Skin epidermis (tissue), 12 donors: ENCODE data around the gene SLC35F3.

Experiments used
- H3K27ac ChIP-seq, 21 experiments: fragments of 200-600 bp; sonication (generic) in 11 of 21; one replicate each; pipeline ENCODE4 v1.5.0; 2020; ENCODE audit warnings: mild to moderate bottlenecking in 3 of 21, inconsistent platforms in 2 of 21, moderate library complexity in 2 of 21
- H3K4me3 ChIP-seq, 7 experiments: fragments of 200-600 bp; sonication (generic) in 2 of 7; one replicate each; pipeline ENCODE4 v1.5.0; 2020; ENCODE audit warnings: inconsistent platforms in 2 of 7, mild to moderate bottlenecking in 2 of 7, moderate library complexity in 1 of 7

Gene SLC35F3

DNA sequence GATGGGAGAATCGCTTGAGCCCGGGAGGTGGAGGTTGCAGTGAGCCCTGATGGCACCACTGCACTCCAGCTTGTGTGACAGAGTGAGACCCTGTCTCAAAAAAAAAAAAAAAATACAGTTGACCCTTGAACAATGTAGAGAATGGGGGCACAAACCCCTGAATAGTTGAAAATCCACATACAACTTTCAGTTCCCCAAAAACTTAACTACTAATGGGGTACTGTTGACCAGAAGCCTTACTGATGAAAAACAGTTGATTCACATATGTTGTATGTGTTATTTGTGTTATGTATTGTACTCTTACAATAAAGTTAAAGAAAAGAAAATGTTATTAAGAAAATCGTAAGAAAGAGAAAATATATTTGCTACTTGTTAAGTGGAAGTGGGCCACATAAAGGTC is 417.6 kb downstream of the SLC35F3 start:
- H3K27ac ChIP-seq, result no peak overlapping the region
- H3K4me3 ChIP-seq, result no peak overlapping the region

DNA sequence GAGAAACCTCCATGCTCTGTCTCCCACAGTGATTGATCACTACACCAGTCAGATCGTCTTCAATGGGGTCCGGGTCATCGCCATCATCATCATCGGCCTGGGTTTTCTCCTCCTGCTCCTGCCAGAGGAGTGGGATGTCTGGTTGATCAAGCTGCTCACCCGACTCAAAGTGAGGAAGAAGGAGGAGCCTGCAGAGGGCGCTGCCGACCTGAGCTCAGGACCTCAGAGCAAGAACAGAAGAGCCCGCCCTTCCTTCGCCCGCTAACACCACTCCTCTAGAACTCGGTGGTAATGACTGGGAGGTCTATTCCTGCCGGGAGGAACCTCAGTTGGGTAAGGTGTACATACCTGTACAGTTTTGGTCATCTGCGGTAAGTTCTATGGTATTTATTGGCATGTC is 418.5 kb downstream of the SLC35F3 start:
- Histone ChIP-seq H3K27ac (no peak overlapping the region), H3K4me3 (no peak overlapping the region)

DNA sequence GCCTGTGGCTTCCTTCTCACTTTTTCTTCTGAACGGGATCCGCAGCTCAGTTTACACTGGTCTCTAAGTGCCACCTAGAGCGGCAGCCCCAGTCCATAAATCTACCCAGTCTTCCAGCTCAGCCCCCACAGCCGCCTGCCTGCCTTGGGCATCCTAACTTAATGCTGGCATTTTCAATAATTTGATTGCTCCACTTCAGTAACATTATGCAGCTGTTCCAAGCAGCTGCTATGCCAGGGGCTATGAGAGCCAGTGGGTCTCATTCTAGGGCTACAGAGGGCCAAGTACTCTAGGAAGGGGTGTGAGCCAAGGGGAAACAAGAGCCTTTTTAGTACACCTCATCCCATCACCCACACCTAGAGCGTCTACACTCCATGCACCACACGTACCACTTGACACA is 420.3 kb downstream of the SLC35F3 start:
- Histone ChIP-seq H3K4me3 (no peak overlapping the region), H3K27ac (no peak overlapping the region)

DNA sequence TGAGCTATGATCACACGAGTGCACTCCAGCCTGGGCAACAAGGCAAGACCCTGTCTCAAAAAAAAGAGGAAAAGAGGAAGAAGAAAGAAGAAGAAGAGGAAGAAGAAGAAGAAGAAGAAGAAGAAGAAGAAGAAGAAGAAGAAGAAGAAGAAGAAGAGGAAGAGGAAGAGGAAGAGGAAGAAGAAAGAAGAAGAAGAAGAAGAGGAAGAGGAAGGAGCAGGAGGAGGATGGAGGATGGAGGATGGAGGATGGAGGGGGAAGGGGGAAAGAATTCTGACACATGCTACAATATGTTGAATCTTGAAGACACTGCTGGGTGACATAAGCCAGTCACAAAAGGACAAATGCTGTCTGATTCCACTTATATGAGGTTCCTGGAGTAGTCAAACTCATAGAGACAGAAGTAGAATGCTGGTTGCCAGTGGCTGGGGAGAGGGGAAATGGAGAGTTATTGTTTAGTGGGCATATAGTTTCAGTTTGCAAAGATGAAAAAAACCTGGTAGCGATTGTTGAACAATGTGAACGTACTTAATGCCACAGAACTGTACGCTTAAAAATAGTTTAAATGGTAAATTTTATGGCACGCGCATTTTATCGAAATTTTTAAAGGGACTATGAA is 421.5 kb downstream of the SLC35F3 start:
- H3K27ac ChIP-seq, result peak overlapping the region in 2 of 21 experiments; percentile 16 to 47
- peak overlapping the region; percentile 8 to 27 (median 18) for H3K4me3 ChIP-seq

DNA sequence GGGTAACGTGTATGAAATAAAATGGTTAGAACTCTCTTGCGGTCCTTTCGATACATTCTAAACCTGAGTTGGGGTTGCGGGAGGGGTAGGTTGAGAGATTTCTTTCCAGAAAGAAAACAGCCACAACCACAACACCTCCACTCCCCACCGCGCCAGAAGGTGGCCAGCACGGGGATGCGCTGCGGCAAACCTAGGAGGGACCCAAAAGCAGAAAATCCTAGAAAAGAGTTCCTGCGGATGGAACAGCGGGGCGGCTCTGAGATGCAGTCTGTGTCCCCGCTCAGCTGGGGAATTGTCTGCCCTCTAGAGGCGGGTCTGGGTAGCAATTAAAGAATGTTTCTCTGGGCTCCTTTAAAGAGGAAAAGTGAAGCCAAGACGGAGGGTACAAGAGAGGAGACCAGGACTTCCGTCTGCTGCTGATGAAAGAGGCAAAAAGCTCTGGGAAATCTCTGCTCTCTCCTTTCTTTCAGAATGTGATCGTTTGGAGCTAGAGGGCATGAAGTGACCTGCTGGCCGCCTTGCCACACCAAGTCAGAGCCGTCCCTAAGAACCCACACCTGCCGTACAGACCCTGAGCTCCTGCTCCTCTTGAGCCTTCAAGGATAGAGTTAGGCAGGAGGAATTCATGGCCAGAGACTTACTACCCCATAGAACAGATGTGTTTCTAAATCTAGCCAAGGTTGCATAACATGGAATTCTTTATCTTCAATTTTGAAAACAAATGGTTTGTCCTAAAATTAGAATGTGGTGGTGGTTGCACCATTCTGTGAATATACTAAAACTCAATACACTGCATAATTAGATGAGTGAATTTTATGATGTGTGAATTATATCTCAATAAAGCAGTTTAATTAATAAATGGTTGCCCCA is 422.3 kb downstream of the SLC35F3 start:
- Histone ChIP-seq H3K27ac (peak overlapping the region in 3 of 21 experiments; percentile 16 to 47 (median 18)), H3K4me3 (peak overlapping the region; percentile 8 to 27 (median 18))

DNA sequence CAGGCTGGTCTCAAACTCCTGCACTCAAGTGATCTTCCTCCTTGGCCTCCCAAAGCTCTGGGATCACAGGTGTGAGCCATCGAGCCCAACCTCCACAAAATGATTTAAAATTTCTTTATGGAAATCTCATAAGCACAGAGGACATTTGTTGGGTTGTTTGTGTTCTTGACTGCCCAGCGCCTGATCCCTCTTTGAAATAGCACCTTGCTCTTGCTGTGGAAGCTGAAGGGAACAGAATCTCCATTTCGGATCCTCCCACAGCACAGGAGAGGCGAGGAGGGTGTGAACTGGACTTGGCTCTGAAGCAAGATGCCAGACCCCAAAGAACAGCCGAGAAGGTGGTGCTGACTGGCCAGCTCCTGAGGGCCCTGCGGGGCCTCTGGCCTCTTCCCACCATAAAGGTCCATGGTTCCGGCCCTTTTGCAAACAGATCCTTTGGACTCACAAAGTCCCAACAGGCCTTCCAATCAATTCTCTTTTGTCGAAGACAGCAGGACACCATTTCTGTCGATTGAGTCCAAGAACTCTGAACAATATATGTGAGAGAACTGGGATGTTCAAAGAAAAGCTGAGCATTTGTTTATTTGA is 423.2 kb downstream of the SLC35F3 start:
- H3K27ac ChIP-seq, result no peak overlapping the region

DNA sequence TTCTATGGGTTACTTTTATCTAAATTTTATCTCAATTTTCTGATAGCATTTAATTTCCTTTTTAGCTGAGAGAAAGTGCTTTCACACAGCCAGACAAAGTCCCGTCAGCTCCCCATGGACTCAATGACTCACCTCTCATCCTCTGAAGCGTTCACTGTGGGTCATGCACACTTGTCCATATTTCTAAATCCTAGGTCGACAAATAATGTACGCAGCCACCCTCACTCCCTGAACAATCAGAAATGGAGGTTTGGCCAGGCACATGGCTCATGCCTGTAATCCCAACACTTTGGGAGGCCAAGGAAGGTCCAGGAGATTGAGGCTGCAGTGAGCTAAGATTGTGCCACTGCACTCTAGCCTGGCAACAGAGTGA is 426.4 kb downstream of the SLC35F3 start:
- no peak overlapping the region for H3K4me3 ChIP-seq

More for the DNA sequence above, 423.2 kb downstream of the SLC35F3 start:
- no peak overlapping the region for H3K4me3 ChIP-seq

DNA sequence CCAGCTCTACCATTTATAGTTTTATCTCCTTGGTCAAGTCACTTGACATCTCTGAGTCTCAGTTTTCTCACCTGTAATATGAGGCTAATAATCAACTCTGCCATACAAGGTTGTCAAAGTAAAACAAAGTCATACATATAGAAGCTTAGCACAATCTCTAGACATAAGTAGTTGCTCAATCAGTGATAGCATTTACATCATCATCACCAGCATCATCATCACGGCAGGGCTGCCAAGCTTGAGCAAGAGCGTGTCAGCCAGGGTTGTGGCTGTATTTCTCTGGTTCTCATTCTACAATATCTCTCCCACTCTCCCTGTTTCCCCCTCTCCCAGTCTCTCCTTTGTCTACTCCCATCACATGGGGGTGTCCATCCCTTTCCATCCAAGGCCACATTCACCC is 427.0 kb downstream of the SLC35F3 start:
- no peak overlapping the region for H3K4me3 ChIP-seq
- no peak overlapping the region for H3K27ac ChIP-seq

More for the DNA sequence above, 426.4 kb downstream of the SLC35F3 start:
- no peak overlapping the region for H3K27ac ChIP-seq

DNA sequence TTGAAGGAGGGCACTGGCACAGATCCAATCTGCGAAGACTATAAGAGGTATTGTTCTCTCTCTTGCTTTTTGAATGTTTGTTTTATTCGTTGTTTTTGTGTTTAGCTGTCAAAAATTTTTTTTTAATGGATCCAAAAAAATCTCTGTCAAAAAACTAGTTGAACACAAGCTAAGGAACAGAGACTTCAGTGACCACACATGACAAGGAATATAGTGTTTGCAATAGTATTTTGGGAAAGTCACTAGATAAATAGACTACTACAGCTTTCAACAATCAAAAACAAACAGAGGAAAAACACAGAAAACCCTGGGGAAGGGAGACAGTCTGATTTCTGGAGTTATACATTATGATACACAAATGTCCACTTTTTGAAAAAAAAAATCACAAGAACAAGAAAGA is 431.9 kb downstream of the SLC35F3 start:
- H3K27ac ChIP-seq, result no peak overlapping the region
- H3K4me3 ChIP-seq, result no peak overlapping the region

DNA sequence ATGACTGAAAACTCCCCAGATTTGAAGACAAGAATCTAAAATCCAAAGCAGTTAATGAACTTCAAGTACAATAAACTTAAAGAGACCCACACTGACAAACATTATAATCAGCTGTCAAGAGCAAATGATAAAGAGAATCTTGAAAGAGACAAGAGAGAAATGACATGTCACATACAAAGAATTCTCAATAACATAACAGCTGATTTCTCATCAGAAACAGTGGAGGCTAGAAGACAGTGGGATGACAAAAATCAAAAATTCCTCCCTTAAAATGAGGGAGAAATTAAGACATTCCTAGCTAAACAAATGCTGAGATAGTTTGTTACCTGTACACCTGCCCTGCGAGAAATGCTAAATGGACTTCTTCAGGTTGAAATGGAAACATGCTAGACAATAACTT is 432.8 kb downstream of the SLC35F3 start:
- Histone ChIP-seq H3K4me3 (no peak overlapping the region), H3K27ac (no peak overlapping the region)

DNA sequence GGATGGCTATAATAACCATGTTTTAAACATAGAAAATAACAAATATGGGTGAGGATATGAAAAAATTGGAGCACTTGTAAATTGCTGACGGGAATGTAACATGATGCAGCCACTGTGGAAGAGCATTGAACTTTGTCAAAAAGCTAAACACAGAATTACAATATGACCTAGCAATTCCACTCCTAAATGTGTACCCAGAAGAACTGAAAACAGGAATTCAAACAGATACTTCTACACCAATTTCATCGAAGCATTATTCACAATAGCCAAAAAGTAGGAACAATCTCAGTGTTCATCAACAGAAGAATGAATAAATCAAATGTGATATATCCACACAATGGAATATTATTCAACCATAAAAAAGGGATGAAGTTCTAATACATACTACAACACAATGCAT is 436.1 kb downstream of the SLC35F3 start:
- Histone ChIP-seq H3K27ac (no peak overlapping the region), H3K4me3 (no peak overlapping the region)

DNA sequence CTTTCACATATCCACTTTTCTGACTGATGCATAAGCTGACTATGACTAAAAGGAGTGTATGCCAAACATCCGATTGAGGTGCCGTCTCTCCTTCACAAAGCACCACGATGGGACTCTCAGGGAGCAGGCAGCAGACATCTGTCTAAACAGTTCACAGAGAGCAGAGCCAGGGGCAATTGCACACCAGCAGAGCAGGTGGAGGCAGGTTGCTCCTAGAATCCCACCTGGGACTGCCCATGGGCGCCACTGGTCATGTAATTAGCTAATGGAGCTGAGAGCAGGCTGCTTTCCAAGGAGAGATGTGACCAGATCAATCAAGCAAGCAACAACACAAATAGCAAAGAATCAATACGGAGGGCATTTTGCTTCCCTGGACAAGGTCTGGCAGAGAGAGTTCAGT is 438.3 kb downstream of the SLC35F3 start:
- no peak overlapping the region for H3K27ac ChIP-seq
- no peak overlapping the region for H3K4me3 ChIP-seq

DNA sequence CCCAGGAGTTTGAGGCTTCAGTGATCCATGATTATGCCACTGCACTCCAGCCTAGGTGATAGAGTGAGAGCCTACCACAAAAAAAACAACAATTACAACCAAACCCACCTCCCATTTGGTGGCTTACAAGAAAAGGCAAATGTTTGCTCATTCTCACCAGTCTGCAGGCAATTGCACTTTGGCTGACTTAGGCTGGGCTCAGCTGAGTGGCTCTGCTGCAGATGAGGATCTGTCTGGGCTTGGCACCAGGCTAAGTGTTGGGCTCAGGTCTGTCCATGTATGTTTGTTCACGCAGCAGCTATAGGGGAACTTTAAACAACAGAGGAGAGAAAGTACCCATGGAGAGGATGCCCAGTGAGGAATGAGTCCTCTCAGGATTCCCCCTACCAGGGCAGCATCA is 440.8 kb downstream of the SLC35F3 start:
- H3K4me3 ChIP-seq, result no peak overlapping the region
- H3K27ac ChIP-seq, result no peak overlapping the region

DNA sequence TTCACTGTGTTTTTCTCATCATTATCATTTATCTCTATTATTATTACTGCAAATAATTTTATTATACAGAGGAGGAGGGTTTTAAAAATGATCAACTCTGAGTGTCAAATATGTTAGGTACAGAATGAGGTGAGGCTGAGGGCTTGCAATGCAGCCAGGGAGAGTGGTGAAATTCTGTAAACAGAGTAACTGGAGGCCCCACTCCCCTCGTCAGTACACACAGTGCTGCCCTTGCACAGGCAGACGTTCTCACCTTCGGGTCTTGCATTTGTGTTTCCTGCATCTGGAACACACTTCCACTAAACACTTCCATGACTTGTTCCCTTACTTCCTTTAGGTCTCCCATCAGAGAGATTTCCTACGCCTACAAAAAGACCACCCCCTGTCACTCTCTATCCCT is 444.5 kb downstream of the SLC35F3 start:
- no peak overlapping the region for H3K27ac ChIP-seq
- no peak overlapping the region for H3K4me3 ChIP-seq

DNA sequence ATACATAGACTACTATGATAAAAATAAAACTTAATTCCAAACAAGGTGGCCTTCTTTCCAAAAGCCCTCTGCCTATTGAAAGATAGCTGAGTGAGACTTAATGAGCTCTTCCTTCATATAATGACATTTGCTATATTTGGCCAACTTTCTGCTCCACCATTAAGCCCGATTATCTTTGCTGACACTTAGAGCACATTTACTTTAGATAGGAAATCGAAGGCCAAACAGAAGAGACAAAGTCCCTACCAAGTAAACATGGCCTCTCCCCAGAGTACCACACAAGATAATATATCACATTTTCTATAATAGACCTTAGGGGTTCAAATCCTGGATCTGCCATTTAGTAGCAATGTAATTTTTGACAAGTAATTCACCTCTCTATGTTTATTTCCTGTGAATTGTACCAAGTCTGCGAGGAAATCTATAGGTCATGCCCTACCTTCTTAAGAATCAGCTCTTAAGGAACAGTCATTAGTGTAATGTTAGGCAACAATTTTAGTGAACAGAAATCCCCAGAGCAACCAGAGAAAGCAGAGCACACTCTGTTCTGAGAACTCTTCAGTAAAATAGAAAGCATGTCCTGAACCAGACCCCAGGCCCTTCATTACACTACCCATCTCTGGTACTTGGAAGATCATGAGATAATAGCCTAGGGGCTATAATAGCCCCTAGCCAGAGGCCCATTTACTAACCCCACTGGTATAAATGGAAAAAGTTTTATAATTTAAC is 451.5 kb downstream of the SLC35F3 start:
- H3K4me3 ChIP-seq, result peak overlapping the region in 1 of 7 experiments; percentile 41
- H3K27ac ChIP-seq, result peak overlapping the region in 2 of 21 experiments; percentile 24 to 72

DNA sequence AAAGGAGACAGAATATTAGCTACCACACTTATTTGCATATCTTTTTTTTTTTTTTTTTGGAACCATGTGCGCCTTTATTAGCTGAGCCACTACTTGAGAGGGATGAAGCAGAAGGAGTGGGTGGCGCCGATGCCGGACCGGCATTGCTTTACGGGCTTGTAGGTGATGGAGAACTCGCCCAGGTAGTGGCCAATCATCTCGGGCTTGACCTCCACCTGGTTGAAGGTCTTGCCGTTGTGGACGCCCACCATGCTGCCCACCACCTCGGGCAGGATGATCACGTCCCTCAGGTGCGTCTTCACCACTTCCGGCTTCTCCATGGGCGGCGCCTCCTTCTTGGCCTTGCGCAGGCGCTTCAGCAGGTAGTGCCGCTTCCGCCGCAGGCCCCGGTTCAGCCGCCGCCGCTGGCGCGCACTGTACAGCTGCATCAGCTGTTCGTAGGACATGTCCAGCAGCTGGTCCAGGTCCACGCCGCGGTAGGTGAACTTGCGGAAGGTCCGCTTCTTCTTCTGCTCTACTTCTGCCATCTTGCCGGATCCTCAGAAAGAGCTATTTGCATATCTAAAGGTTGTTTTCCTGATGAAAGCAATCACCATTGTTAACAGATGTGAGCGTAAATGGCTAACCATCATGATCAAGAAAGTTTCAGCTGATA is 452.3 kb downstream of the SLC35F3 start:
- Histone ChIP-seq H3K4me3 (peak overlapping the region; percentile 17 to 42 (median 34)), H3K27ac (peak overlapping the region in 8 of 21 experiments; percentile 2 to 72 (median 37))

DNA sequence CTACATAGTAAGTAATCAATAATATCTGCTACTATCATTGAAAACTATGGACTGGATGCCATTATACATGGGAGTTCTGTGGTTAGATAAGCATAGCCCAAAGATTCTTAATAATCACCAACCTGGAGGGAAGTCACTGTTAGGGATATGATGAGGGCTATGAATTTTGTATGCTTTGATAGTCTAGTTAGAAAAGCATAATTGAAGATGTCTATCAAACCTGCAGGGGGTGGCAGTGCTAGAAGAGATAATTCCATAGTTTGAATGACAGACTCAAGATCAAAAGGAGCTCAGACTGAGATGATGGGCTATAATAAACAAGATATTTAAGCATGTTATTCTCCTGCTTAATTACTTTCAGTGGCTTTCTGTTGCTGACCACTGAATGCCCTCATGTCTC is 453.4 kb downstream of the SLC35F3 start:
- H3K4me3 ChIP-seq, result peak overlapping the region in 1 of 7 experiments; percentile 42
- H3K27ac ChIP-seq, result no peak overlapping the region

DNA sequence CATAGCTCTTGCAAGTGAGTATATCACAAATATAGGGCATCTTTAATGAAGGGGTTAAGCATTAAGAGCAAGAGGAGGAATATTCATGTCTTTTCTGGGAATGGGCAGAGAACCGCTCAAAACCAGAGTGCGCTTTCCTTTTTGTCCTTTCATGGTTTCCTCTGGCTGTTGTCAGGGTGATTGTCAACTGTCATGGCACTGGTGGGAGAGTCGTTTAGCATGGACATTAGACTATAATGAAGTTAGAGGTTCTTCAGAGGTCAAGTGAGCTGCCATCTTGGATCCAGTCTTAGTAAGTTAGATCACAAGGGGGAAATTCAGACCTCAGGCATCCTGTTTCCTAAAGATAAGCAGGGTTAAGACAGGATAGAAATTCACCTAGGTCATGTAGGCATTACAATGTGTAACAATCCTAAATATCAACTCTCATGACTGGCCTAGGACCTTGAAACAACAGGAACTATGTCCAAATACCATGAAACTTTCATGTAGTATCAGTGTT is 456.7 kb downstream of the SLC35F3 start:
- H3K4me3 ChIP-seq, result no peak overlapping the region
- H3K27ac ChIP-seq, result no peak overlapping the region

DNA sequence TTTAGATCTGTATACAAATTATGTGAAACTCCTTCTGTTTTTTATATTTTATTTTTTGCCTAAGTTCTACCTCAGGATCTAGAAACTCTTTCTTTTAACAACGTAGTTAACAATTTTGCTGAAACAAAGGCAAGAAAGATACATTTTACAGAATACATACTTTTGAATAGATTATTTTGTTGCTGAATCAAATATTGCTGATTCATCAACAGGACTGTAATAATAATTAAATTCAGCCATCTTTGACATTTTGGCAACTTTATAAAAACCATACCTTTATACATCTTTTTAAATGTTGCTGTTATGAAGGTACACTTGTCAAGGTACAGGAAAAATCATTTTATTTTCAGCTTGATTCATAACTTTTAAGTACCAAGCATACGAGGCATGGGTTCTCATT is 458.1 kb downstream of the SLC35F3 start:
- no peak overlapping the region for H3K4me3 ChIP-seq
- H3K27ac ChIP-seq, result no peak overlapping the region
